NAMALWA (cell line): Measurements from ENCODE around the gene SPI1.

Experiments used
- DNase-seq: peaks from one replicate; pipeline ENCODE4 v3.0.0-alpha.2; 2015; ENCODE audit warnings: low spot score

Gene SPI1

DNA sequence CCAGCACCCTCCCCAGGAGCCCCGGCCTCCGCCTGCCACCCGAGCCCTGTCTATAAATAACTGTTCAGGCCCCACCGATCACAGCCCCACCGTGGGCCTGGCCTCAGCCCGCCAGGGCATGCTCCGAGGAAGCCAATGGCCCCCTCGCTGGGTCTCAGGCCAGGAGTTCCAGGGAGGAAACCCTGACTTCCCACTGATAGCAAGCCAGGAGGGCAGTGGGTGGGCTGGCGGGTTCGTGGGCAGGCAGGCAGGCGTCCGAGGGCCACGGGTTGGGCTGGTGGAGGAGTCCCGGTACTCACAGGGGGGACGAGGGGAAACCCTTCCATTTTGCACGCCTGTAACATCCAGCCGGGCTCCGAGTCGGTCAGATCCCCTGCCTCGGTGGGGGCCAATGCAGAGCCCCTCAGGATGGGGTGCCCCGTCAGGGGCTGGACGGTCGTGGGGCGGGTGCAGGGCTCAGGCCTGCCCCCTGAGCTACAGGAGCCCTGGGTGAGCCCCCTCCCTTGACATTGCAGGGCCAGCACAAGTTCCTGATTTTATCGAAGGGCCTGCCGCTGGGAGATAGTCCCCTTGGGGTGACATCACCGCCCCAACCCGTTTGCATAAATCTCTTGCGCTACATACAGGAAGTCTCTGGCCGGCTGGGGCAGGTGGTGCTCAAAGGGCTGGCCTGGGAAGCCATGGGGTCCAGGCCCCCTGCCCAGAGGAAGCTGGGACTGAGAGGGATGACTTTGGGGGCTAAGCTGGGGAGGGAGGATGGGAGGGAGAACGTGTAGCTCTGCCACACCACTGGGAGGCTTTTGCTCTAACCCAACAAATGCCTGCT, at the start of gene SPI1:
SPI1 (minus strand) TSS at position 538 of the 826 bp plus-strand sequence; CDS start at position 344, 194 bp downstream.
- DNase-seq, result peak; percentile 93

DNA sequence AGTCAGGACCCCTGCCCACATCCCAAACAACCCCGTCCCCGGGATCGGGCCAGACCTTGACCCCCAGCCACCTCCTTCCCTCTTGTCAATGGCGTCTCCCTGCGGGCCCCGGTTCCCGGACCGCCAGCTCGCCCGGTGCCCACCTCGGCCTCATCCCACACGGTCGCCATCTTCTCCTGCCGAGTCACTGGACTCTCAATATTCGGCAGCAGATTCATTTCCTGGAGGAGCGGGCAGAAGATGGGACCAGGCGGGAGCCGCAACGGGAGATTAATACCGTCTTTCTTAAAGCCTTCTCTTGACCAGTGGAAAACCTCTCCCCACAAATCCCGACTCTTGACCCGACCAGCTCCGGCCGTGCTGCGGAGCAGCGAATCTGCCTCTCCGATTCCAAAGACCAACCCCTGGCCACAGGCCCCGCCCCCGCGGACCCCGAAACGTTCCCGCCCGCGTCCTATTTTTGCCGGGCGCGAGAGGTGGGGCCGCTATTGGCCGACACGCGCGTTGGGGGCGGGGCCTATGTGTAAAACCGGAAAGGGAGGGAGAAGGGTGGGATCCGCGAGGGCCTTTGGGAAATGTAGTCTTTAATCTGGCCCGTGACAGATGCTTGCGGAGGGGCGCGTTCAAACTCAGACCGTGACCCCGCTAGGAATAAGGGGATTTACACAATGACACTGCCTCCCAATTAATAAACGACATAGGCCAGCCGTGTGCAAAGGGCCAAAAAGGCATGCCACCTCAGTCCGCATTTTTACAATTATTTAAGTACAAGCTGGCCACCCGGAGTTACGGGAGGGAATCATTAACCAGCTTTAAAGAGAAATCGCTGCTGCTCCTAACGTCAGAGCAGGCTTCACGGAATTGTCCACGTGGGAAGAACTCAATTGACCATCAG, 48.0 kb upstream of the SPI1 start, which contains the start of gene PSMC3:
PSMC3 (minus strand) TSS at position 378 of the 895 bp plus-strand sequence; CDS start at position 218, 160 bp downstream.
- peak; percentile 98 for DNase-seq

GRCh38 chr11:47425611-47426010, 47.3 kb upstream of the SPI1 start:
- no peak for DNase-seq

DNA sequence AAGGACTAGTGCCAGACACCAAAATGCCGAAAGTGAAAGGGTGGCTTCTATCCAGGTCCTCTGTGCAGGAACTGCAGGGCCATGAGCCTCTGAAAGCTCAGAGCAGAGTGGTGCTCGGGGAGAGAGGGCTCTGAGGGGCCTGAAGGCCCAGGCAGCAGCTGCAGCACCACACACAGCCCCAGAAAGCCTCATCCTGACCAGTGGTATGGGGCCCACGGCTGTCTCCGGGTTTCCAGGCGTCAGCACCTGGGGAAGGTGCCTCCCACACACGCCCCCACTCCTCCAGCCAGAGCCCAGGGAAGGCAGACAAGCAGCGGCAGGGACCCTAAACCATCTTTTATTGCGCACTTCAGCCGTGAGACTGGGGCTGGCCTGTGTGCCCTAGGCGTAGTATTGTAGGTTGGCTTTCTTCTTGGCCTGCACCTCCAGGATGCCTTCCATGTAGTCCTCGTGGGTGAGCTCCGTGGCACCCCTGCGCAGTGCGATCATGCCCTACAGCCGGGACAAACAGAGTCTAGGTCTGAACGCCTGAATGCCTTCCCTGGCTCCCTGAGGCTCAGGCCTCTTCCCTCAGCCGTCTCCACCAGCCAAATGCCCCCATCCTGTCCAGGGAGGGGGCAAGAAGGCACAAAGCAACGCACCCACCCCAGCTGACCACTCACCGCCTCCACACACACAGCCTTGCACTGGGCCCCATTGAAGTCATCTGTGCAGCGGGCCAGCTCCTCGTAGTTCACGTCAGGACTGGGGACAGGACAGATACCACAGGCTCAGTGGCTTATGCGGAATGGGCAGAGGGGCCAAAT, 40.3 kb upstream of the SPI1 start:
- no peak for DNase-seq

DNA sequence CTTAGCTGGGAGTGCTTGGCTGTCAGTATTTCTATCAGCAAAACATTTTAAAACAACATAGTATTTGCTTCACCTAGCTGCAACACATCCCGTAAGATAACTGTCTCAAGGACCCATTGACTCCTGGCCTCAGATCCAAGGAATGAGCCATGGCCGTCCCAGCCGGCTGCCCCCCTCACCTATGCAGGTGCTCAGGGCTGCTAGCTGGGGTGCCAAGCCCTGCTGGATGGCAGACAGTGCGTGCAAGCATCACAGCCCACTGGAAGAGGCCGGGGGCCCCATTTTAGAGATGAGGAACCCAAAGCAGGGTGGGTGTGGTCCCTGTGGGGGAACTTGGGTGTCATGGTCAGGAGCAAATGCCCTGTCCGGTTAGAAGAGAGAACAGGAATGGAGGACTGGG, 39.4 kb upstream of the SPI1 start:
- no peak for DNase-seq

GRCh38 chr11:47415949-47416472, 37.7 kb upstream of the SPI1 start:
- DNase-seq, result no peak

- no peak for DNase-seq
Observed at GRCh38 chr11:47415091-47415854, 36.9 kb upstream of the SPI1 start.

- no peak for DNase-seq
Observed at GRCh38 chr11:47414685-47415070, 36.3 kb upstream of the SPI1 start.

- DNase-seq, result no peak
Observed at GRCh38 chr11:47413908-47414684, 35.7 kb upstream of the SPI1 start.

- DNase-seq, result no peak
Observed at GRCh38 chr11:47413351-47413750, 35.0 kb upstream of the SPI1 start.

DNA sequence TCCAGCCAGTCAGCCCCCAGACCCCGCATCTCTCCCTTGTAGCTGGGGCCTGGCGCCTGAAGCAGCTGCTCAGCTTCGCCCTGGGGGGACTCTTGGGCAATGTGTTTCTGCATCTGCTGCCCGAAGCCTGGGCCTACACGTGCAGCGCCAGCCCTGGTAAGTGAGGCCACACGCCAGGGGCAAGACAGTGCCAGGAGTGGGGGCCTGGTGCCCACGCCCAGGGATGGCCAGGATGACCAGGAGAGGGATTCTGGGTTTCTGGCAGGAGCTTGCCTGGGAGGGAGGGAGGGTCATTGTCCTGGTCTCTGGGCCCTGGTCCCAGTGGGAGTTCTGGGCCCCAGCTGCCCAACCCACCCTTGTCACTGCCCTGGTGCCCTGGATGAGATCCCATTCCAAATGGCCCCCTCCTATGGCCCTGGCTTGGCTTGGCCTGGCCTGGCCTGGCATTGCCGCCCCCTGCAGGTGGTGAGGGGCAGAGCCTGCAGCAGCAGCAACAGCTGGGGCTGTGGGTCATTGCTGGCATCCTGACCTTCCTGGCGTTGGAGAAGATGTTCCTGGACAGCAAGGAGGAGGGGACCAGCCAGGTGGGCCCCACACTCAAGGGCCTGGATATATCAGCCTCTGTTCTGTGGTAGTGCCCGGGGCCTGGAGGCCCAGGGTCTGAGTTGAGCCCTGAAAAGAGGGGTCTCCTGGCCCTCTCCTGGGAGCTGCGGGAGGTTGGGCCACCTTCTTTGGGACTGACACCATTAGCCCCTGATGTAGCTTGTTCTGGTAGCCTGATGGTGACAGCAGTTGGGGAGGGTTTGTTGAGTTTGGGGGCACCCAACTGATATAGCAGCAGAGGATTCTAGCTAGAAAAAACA, 33.8 kb upstream of the SPI1 start:
- peak; percentile 62 for DNase-seq

DNA sequence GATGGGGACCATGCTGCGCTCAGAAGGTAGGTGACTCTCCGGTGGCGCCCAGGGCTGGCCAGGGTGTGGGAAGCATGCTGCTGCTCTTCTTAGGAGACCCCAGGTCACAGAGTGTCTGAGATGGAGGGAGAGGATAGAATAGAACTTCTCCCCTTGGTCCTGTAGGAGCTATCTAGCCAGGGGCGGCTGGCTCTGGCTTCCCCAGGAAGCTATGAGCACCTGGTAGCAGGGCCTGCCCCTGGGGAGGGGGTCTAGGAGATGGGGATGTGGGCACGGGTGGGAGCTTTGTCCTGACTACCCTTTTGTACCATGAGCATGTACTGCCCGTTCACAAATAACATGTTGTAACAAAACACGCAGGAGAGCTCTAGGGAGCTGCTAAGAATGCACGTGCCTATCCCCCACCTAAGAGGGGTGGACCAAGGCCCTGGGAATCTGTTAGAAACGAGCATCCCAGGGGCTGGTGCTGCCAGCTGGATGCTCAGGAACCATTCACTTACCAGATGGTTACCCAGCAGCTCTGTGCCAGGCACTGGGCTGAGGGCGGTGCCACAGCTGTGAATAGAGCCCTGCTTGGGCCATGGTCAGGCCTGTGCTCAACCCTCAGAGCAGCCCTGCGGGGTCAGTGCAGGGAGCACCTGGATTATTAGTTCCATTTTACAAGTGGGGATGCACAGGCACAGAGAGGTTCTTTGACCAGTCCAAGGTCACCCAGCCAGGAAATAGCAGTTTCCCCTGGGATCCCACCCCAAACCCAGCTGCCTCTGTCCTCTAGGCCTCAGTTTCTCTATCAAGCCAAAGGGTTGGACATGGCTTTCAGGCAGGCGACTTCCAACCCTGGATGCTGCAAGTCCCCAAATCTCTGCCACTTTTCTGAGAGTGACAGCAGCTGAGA, 32.3 kb upstream of the SPI1 start:
- DNase-seq, result no peak

GRCh38 chr11:47409440-47410369, 31.4 kb upstream of the SPI1 start:
- DNase-seq, result no peak

GRCh38 chr11:47408598-47409439, 30.5 kb upstream of the SPI1 start:
- no peak for DNase-seq

DNA sequence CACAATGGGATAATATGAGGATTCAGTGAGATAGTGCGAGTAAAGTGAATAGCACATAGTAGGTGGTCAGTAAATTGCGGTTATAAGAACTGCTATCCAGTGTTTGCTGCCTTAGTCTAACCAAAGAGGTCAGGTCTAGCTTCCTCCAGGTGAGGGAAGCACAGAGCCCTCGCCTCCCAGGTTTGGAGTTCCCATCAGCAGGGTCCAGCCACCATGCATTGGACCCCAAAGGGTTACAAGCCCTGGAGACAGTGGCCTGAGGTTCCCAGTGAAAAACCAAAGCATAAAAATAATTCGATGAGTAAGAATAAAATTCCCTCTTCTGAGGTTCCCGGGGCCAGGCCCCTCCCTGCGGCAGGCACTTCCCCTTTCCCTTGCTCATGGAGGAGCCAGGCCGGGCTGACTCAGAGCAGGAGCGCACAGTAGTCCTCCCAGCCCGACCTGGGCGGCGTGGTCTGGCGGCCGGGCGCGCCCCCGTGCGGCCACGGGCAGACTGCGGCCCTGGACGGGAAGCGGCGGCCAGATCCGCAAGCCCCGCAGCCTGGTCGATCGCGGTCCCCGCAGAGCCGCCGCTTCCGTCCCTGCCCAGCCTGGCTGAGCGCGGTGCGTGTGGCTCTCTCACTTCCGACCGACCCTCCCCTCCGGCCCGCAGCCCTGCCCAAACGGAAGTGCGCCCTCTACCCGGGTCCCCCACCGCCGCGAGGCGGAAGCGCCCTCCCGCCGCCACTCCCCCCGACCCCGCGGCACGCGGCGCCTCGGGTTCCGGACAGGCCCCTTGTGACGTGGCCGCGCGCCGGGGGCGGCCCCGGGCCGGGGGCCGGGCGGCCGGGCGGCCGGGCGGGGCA, 29.6 kb upstream of the SPI1 start, which contains the start of gene SLC39A13:
SLC39A13 (plus strand) TSS at position 845 of the 845 bp plus-strand sequence. CDS start 1,505 bp downstream, outside the sequence.
- peak; percentile 95 for DNase-seq
